Gastrocnemius medialis (tissue), 4 donors: ENCODE data around the gene NRL.

Source experiments
- CTCF ChIP-seq, 5 experiments: fragments of 450-650 bp in 3 of 5; fragments of 200-600 bp in 2 of 5; sonication (generic) in 2 of 5; IDR thresholded peaks in 4 of 5; conservative IDR thresholded peaks in 1 of 5; 1 replicate in 4 of 5; 2 replicates in 1 of 5; pipeline ENCODE4 v1.5.1; 2016 to 2019; ENCODE audit warnings: antibody characterized with exemption in 5 of 5, mild to moderate bottlenecking in 3 of 5, moderate library complexity in 3 of 5
- POLR2A ChIP-seq, 2 donors: fragments of 450-650 bp; IDR thresholded peaks; one replicate each; pipeline ENCODE4 v1.6.1; 2017; ENCODE audit warnings: antibody characterized with exemption in 2 of 2, mild to moderate bottlenecking in 2 of 2, moderate library complexity in 2 of 2

- no peak for TF ChIP-seq CTCF (IDR thresholded peaks at IDR 0.05 in 4 of 5, conservative IDR thresholded peaks at IDR 0.05 in 1 of 5)
- TF ChIP-seq POLR2A (IDR thresholded peaks at IDR 0.05), result no peak
Observed at GRCh38 chr14:24060443-24060842, 54.3 kb downstream of the NRL start.
